ENCODE measurements around the gene NUDT3. TPM values are rescaled to one million over a fixed set of nuclear protein-coding genes. Genes with fewer than 3 reads are reported as not detected.
"Not testable (repeated sequence)": the region's sequence is repeated elsewhere in the genome, so short reads cannot be mapped to it uniquely, and the experiment has no call there.

The NUDT3 gene
- total and polyA plus RNA-seq, 4 donors, result 3.2 to 20.2 (median 9.5) TPM

- no peaks in the 10 kb centered on the region for H3K36me3 ChIP-seq (ENCODE audit: control insufficient read depth in 4 of 4, insufficient read depth in 3 of 4, low read depth in 1 of 4, low read length in 3 of 4)
- no peaks in the 10 kb centered on the region for H3K27me3 ChIP-seq (ENCODE audit: control insufficient read depth in 4 of 4, insufficient read depth in 4 of 4, low read length in 3 of 4)
- no peak overlapping the region for H3K9ac ChIP-seq (ENCODE audit: low read depth in 1 of 2, low read length in 2 of 2)
- TF ChIP-seq JUND (IDR thresholded peaks at IDR 0.05) (no peak), ZBTB33 (IDR thresholded peaks at IDR 0.05) (no peak), NR2F2 (IDR thresholded peaks at IDR 0.05) (no peak), ATF3 (IDR thresholded peaks at IDR 0.05) (no peak)
- H3K4me1 ChIP-seq (ENCODE audit: control insufficient read depth in 4 of 4, insufficient read depth in 4 of 4, low read length in 3 of 4), result no peaks in the 10 kb centered on the region
- no peak overlapping the region for H3K4me3 ChIP-seq (ENCODE audit: low read depth in 1 of 3, low read length in 3 of 3)
- 92% methylated on average over 2 of the region's 2 CpGs for WGBS
- no peak for DNase-seq (ENCODE audit: low spot score)
- H3K27ac ChIP-seq (ENCODE audit: low read depth in 1 of 2, low read length in 2 of 2), result no peak overlapping the region
- H3K9me3 ChIP-seq (ENCODE audit: control insufficient read depth in 4 of 4, low read length in 3 of 4), result no peaks in the 10 kb centered on the region
Observed at GRCh38 chr6:34267746-34268145, 124.7 kb downstream of the NUDT3 start.

- not testable (repeated sequence) for H3K4me3 ChIP-seq (ENCODE audit: low read depth in 1 of 3, low read length in 3 of 3); H3K27ac ChIP-seq (ENCODE audit: low read depth in 1 of 2, low read length in 2 of 2); H3K36me3 ChIP-seq (ENCODE audit: control insufficient read depth in 4 of 4, insufficient read depth in 3 of 4, low read depth in 1 of 4, low read length in 3 of 4); H3K9ac ChIP-seq (ENCODE audit: low read depth in 1 of 2, low read length in 2 of 2); H3K9me3 ChIP-seq (ENCODE audit: control insufficient read depth in 4 of 4, low read length in 3 of 4); DNase-seq (ENCODE audit: low spot score); H3K4me1 ChIP-seq (ENCODE audit: control insufficient read depth in 4 of 4, insufficient read depth in 4 of 4, low read length in 3 of 4); H3K27me3 ChIP-seq (ENCODE audit: control insufficient read depth in 4 of 4, insufficient read depth in 4 of 4, low read length in 3 of 4)
- 84% methylated on average over 23 of the region's 23 CpGs for WGBS
Observed at GRCh38 chr6:34263484-34263883, 129.0 kb downstream of the NUDT3 start.

- no peak overlapping the region for H3K4me3 ChIP-seq (ENCODE audit: low read depth in 1 of 3, low read length in 3 of 3)
Observed at GRCh38 chr6:34260576-34261267, 131.7 kb downstream of the NUDT3 start.

GRCh38 chr6:34259529-34260069, 132.9 kb downstream of the NUDT3 start:
- Histone ChIP-seq H3K9ac (ENCODE audit: low read depth in 1 of 2, low read length in 2 of 2) (no peak overlapping the region), H3K4me3 (ENCODE audit: low read depth in 1 of 3, low read length in 3 of 3) (no peak overlapping the region), H3K9me3 (ENCODE audit: control insufficient read depth in 4 of 4, low read length in 3 of 4) (no peaks in the 10 kb centered on the region), H3K27ac (ENCODE audit: low read depth in 1 of 2, low read length in 2 of 2) (no peak overlapping the region), H3K4me1 (ENCODE audit: control insufficient read depth in 4 of 4, insufficient read depth in 4 of 4, low read length in 3 of 4) (no peaks in the 10 kb centered on the region), H3K36me3 (ENCODE audit: control insufficient read depth in 4 of 4, insufficient read depth in 3 of 4, low read depth in 1 of 4, low read length in 3 of 4) (no peaks in the 10 kb centered on the region), H3K27me3 (ENCODE audit: control insufficient read depth in 4 of 4, insufficient read depth in 4 of 4, low read length in 3 of 4) (no peaks in the 10 kb centered on the region)
- TF ChIP-seq RAD21 (IDR thresholded peaks at IDR 0.05), result no peak
- TF ChIP-seq ZBTB33 (IDR thresholded peaks at IDR 0.05), result no peak
- TF ChIP-seq RXRA (IDR thresholded peaks at IDR 0.05), result no peak
- no peak for TF ChIP-seq NR2F2 (IDR thresholded peaks at IDR 0.05)
- no peak for TF ChIP-seq TAF1 (conservative IDR thresholded peaks at IDR 0.05)
- no peak for TF ChIP-seq MAX (IDR thresholded peaks at IDR 0.05)
- no peak for TF ChIP-seq YY1 (IDR thresholded peaks at IDR 0.05)
- no peak for TF ChIP-seq CTCF (IDR thresholded peaks at IDR 0.05; ENCODE audit: low read depth, low read length, missing input control)
- no peak for TF ChIP-seq FOXA2 (IDR thresholded peaks at IDR 0.05)
- TF ChIP-seq ATF3 (IDR thresholded peaks at IDR 0.05), result no peak
- DNase-seq (ENCODE audit: low spot score), result no peak
- WGBS, result 91% methylated on average over 6 of the region's 6 CpGs

More at GRCh38 chr6:34260576-34261267, 131.7 kb downstream of the NUDT3 start:
- WGBS, result 87% methylated on average over 17 of the region's 17 CpGs
- TF ChIP-seq FOXA1 (IDR thresholded peaks at IDR 0.05), result no peak
- no peak for TF ChIP-seq RAD21 (IDR thresholded peaks at IDR 0.05)
- Histone ChIP-seq H3K9me3 (ENCODE audit: control insufficient read depth in 4 of 4, low read length in 3 of 4) (no peaks in the 10 kb centered on the region), H3K36me3 (ENCODE audit: control insufficient read depth in 4 of 4, insufficient read depth in 3 of 4, low read depth in 1 of 4, low read length in 3 of 4) (no peaks in the 10 kb centered on the region), H3K27ac (ENCODE audit: low read depth in 1 of 2, low read length in 2 of 2) (no peak overlapping the region), H3K27me3 (ENCODE audit: control insufficient read depth in 4 of 4, insufficient read depth in 4 of 4, low read length in 3 of 4) (no peaks in the 10 kb centered on the region), H3K9ac (ENCODE audit: low read depth in 1 of 2, low read length in 2 of 2) (no peak overlapping the region), H3K4me1 (ENCODE audit: control insufficient read depth in 4 of 4, insufficient read depth in 4 of 4, low read length in 3 of 4) (no peaks in the 10 kb centered on the region)
- no peak for DNase-seq (ENCODE audit: low spot score)
